HG03045 (cell line): ENCODE data around the gene NLGN3.
A peak's percentile ranks its signal among the peaks of the same experiment; 100 is the strongest.
"Not testable (repeated sequence)": the region's sequence is repeated elsewhere in the genome, so short reads cannot be mapped to it uniquely, and the experiment has no call there.

Source experiments
- ATAC-seq: cut with Tn5 transposase; IDR thresholded peaks from one replicate; pipeline ENCODE4 v1.9.1; 2021; ENCODE audit warnings: mild to moderate bottlenecking, moderate library complexity; ENCODE audit not compliant: unreplicated experiment

NLGN3 gene

DNA sequence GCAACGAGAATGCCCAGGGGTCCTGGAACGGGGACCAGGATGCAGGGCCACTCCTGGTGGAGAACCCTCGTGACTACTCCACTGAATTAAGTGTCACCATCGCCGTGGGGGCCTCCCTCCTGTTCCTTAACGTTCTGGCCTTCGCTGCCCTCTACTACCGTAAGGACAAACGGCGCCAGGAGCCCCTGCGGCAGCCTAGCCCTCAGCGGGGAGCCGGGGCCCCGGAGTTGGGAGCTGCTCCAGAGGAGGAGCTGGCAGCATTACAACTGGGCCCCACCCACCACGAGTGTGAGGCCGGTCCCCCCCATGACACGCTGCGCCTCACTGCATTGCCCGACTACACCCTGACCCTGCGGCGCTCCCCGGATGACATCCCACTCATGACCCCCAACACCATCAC is 24.9 kb downstream of the NLGN3 start:
- ATAC-seq: no peak

GRCh38 chrX:71170660-71171059 is 26.0 kb downstream of the NLGN3 start:
- ATAC-seq: no peak

DNA sequence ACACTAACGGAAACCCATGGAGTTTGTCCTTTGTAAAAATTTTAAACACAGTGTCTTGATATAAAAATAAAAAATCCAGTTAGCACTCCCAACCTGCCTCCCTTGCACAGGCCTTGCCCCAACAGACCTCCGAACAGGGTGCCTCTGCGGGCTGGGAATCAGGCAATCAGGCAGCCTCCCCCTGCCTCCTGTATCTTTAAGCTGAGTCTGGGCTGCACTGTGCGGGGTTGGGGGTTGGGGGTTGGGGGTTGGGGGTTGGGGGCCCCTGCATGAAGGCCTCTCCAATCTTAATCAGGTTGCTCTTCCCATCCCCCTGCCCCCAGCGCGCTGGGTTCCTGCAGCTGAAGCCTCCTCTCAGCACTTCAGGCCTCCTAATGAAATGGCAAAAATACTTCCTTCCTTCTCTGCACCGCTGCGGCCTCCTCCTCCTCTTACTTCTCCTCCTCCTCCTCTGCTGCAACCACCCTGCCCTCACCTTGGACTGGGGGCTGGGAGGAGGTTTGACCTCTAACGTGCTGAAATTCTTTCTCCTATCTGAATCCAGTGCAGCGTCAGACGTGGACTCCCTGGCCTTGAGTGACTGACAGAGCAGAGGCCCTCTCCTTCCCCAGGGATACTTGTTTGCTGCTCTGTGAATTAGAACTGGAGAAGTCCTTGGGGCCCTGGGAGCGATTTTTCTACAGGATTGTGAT is 26.6 kb downstream of the NLGN3 start:
- no peak for ATAC-seq

- no peak for ATAC-seq
Observed at GRCh38 chrX:71173440-71173839, 28.8 kb downstream of the NLGN3 start.

- no peak for ATAC-seq
Observed at GRCh38 chrX:71174795-71175194, 30.2 kb downstream of the NLGN3 start.

DNA sequence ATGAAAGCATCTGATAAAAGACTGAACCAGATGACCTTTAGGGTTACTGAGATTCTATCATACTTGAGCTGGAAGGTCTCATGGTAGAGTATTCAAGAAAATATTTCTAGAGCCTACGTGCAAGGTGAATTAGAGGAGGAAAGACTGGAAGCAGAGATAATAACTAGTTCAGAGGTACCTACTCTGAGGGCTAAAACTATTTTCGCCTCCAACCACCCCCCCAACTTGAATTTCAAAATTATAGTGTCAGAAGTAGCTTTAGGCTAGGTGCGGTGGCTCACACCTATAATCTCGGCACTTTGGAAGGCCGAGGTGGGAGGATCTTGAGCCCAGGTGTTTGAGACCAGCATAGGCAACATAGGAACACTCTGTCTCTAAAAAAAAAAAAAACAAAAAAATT is 30.9 kb downstream of the NLGN3 start:
- no peak for ATAC-seq

DNA sequence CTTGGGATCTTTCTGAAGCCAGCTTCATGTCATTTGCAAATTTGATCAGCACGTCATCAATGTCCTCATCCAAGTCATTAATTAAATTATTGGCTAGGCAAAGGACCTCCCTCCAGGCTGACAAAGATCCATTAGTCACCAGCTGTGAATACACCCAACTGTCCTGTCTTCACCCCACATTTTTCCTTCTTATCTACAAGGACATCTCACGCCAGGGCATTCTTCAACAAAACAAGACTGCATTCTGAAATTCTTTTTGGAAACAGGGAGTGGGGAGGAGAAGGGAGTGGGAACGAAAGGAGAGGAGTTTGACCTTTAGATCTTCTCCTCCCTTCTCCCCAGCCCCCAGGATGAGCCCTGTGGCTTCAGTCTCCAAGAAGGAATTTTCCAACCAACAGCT is 32.7 kb downstream of the NLGN3 start:
- no peak for ATAC-seq

GRCh38 chrX:71178908-71179307 is 34.3 kb downstream of the NLGN3 start:
- no peak for ATAC-seq

DNA sequence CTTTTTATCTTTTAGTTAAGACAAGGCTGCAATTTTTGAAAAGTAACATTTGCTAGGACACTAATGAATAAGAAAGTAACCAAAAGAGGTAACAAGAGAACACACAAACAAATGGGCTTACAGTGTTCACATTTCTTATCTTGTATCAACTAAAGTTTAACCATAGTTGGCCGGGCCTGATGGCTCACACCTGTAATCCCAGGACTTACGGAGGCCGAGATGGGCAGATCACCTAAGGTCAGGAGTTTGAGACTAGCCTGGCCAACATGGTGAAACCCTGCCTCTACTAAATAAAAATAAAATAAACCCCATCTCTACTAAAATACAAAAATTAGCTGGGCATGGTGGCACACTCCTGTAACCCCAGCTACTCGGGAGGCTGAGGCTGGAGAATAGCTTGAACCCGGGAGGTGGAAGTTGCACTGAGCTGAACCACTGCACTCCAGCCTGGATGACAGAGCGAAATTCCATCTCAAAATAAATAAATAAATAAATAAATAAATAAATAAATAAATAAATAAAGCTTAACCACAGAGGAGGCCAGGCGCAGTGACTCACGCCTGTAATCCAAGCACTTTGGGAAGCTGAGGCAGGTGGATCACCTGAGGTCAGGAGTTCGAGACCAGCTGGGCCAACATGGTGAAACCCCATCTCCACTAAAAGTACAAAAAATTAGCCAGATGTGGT is 36.1 kb downstream of the NLGN3 start:
- ATAC-seq: not testable (repeated sequence)

DNA sequence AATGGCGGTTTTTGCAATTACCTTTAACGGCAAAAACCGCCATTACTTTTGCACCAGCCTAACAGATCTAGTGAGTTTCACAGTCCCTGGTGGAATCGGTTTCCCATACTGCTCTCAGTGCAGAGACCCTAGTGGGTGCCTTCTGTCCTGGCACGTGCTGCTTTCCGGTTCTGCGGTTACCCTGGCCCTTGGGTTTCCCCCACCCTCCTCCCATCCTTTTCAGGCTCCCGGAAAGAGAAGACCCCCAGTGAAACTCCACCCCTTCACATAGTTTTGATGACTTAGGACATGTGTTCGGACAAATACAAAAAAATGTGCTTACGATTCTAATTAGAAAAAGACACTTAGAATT is 36.9 kb downstream of the NLGN3 start:
- peak; percentile 34 for ATAC-seq

DNA sequence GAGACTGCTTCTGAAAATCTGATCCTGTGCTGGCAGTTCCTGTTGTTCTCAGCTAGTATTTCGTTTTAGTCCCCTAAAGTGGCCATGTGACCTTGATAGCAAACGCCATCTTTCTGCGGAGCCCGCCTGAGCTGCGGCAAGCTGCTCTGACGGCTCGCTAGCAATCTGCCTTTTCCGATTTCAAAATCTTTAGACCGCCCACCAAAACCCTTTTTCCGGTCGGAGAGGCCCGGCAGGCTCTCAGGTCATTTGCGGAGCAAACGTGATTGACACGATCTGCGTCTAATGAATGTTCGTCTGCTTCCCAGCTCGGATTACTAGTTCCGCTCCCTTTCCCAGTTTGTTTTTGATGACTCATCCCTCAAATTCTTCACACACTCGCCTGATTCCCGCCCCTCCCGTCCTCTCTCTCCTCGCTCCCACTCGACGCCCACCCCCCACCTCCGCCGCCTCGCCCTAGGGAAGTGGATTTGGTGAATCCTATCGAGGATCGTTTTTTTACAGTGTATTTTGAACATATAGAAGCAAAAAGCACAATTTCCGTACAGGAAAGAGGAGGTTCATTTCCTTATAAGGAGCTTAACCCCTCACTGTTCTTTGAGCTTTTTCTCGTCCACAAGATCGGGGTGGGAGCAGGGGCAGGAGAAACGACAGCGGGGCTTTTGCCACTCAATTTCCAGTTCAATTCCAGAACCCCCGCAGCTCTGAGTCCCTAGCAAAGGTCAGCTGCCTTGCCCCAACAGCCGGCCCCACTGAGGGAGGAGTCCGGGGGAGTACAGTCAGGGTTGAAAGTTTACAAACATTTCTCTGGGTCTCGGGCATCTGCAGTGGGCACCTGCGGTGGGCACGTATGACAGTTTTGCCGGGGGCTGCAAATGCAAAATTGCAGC is 37.5 kb downstream of the NLGN3 start:
- ATAC-seq: peak; percentile 84

GRCh38 chrX:71182871-71183270 is 38.2 kb downstream of the NLGN3 start:
- ATAC-seq: no peak

DNA sequence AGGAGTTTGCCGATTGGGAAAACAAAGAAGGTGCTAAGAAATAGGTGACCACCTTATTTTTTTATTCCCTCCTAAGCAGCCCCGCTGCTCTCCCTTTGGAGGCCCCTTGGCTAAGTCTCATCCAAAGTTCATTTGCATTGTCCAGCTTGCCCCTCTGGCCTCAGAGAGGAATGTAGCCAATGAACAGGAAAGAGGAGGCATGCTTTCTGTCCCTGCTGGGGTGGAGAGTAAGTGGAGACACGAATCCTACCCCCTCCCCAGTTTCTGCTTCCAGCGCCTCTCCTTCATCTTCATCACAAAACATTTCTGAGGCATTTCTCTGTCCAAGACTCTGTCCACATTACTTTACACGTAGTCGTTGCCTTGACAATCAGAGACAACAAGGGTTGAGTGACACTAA is 38.7 kb downstream of the NLGN3 start:
- ATAC-seq: no peak

- ATAC-seq: no peak
Observed at GRCh38 chrX:71184092-71184491, 39.5 kb downstream of the NLGN3 start.

DNA sequence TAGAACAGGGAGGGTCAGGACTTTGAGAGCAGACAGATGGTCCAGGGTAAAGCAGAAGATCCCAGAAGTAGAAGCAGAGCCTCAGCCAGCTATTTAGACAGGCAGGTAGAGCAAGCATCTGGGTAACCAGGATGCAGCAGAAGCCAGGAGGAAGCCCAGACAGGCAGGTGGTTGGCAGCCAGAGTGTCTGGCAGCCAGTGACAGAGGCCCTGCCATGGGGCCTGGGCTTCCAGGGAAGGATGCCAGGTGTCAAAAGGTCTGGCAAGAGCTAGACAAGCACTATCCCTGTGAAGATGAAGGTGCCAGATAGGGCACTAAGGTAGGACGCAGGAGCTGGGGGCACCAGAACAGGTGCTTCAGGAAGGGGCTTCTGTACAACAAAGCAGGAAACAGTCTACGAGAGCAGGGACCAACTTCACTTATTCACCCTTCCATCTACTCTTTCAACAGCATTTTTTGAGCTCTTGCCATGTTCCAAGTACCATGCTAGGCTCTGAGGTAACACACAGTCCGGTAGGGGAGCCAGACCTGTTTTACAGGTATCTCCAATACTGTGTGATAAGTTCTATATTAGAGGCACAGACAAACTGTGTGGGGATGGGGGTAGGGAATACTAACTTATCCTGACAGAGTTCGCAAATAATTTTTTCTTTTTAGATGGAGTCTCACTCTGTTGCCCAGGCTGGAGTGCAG is 40.3 kb downstream of the NLGN3 start:
- ATAC-seq: no peak

DNA sequence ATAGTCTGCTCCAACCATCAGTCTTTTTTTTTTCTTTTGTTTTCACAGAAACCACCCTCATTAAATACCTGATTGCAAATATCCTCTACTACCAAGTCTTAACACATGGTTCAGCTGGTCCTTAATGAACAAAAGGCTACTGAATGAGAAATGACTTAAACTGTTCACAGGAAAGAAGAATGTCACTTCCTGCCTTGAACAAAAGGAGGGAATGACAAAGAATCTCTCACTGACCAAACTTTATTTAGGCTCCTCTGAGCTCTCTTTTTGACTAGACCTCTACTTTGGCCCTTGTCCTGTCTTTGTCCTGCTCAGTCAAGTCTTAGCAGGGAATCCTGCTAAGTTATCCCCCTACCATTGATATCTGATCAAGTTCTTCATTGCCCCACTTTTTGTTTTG is 46.6 kb downstream of the NLGN3 start:
- ATAC-seq: no peak

GRCh38 chrX:71195964-71196649 is 51.5 kb downstream of the NLGN3 start:
- no peak for ATAC-seq

DNA sequence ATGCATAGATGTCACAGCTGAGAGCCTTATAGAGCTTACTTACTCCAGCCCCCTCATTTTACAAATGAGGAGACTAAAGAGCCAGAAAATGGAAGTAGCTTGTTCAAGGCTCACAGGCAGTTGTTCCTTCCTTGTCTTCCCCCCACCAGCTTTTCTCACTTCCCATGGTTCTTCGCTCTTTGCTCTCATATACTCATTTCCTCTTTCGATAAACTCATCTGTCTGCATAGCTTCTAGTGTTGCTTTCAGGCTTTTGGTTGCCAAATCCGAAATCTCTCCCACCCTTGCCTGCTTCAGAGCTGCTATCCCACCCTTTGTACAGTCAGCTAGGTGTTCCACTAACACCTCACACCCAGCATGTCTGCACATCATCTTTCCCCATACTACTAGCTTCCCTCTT is 53.4 kb downstream of the NLGN3 start:
- no peak for ATAC-seq

DNA sequence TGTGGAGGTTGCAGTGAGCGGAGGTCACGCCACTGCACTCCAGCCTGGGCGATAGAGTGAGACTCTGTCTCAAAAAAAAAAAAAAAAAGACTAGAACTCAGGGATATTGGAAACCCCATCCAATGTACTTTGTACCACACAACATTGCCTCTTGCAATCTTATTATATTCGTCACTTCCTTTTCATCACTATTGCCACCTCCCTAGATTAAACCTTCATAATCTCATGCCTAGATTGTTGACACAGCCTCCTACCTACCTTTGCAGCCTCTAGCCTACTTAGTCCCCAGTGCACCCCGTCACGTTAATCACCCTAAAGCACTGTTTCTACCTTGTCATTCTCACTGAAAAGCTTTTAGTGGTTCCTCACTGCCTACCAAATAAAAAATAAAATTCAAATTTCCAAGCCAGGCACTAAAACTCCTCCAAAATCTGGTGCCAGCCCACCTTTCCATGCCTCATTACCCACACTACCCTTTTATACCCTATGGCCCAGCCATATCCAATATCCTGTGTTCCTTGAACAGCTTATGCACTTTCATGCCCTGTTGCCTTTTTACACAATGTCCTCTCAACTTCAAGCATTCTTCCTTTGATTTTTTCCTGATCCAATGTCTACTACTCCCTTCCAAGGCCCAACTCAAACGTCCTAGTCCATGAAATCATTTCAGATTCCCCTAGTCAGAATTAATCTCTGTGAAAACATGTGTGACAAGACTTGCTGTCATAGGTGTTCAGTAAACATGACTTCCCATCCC is 54.8 kb downstream of the NLGN3 start:
- ATAC-seq: no peak

GRCh38 chrX:71210816-71211215 is 66.2 kb downstream of the NLGN3 start:
- ATAC-seq: no peak
